ENCODE results near the gene BBS2. TPM values are rescaled to one million over a fixed set of nuclear protein-coding genes. Genes with fewer than 3 reads are reported as not detected.

BBS2 gene
- total RNA-seq, 2 experiments from 2014 or later: 13.9 to 18.3 TPM

- Histone ChIP-seq H3K79me2 (ENCODE audit: insufficient read depth, low read depth, low read length) (no peaks in the 10 kb centered on the region), H3K9me2 (ENCODE audit: insufficient read depth, low read length) (no peaks in the 10 kb centered on the region), H2AFZ (ENCODE audit: low read length) (no peak overlapping the region), H3K27ac (ENCODE audit: low read depth, low read length, poor library complexity, severe bottlenecking) (no peak overlapping the region), H3K9me3 (ENCODE audit: low read length) (no peaks in the 10 kb centered on the region), H4K20me1 (ENCODE audit: insufficient read depth, low read length) (no peaks in the 10 kb centered on the region), H3K4me3 (ENCODE audit: low read depth, low read length, poor library complexity, severe bottlenecking) (no peak overlapping the region), H3K4me2 (ENCODE audit: low read length) (no peak overlapping the region), H3K4me1 (ENCODE audit: insufficient read depth, low read length, poor library complexity, severe bottlenecking) (peaks cover 2% of the 10 kb centered on the region), H3K36me3 (ENCODE audit: insufficient read depth, low read length) (no peaks in the 10 kb centered on the region)
- ChIA-PET CTCF (ENCODE audit: unreplicated experiment) (no interaction called here), POLR2A (interaction anchor here (0.5 kb wide), 1 partner anchor 129 kb away, joined by 3 read pairs; no protein-coding TSS in a partner anchor)
- BruUV-seq (replicated peaks): no TSS peak
- DNase-seq (ENCODE audit: low spot score): no peak
- intact Hi-C loops (cut with micrococcal nuclease; ENCODE audit: unreplicated experiment): no loop called here
- TF ChIP-seq CTCF (conservative IDR thresholded peaks at IDR 0.05; ENCODE audit: low read length) (no peak), EZH2phosphoT487 (IDR thresholded peaks at IDR 0.05; ENCODE audit: borderline replicate concordance, low read depth, low read length) (no peak)
Measured at GRCh38 chr16:56542039-56542438, 22.2 kb upstream of the BBS2 start.

GRCh38 chr16:56539656-56540055, 19.8 kb upstream of the BBS2 start:
- Histone ChIP-seq H3K27ac (ENCODE audit: low read depth, low read length, poor library complexity, severe bottlenecking) (no peak overlapping the region), H3K9me3 (ENCODE audit: low read length) (no peaks in the 10 kb centered on the region), H3K79me2 (ENCODE audit: insufficient read depth, low read depth, low read length) (no peaks in the 10 kb centered on the region), H3K4me3 (ENCODE audit: low read depth, low read length, poor library complexity, severe bottlenecking) (no peak overlapping the region), H3K4me2 (ENCODE audit: low read length) (no peak overlapping the region), H3K4me1 (ENCODE audit: insufficient read depth, low read length, poor library complexity, severe bottlenecking) (no peaks in the 10 kb centered on the region), H3K9me2 (ENCODE audit: insufficient read depth, low read length) (no peaks in the 10 kb centered on the region), H2AFZ (ENCODE audit: low read length) (no peak overlapping the region), H3K36me3 (ENCODE audit: insufficient read depth, low read length) (no peaks in the 10 kb centered on the region), H4K20me1 (ENCODE audit: insufficient read depth, low read length) (no peaks in the 10 kb centered on the region)
- intact Hi-C loops (cut with micrococcal nuclease; ENCODE audit: unreplicated experiment): no loop called here
- POLR2A ChIA-PET: no interaction called here
- TF ChIP-seq CTCF (conservative IDR thresholded peaks at IDR 0.05; ENCODE audit: low read length): no peak
- no peak for TF ChIP-seq EZH2phosphoT487 (IDR thresholded peaks at IDR 0.05; ENCODE audit: borderline replicate concordance, low read depth, low read length)
- no peak for DNase-seq (ENCODE audit: low spot score)
- CTCF ChIA-PET (ENCODE audit: unreplicated experiment): no interaction called here
- BruUV-seq (replicated peaks): no TSS peak

- CTCF ChIA-PET (ENCODE audit: unreplicated experiment): no interaction called here
Measured at GRCh38 chr16:56538331-56538730, 18.5 kb upstream of the BBS2 start.

More at GRCh38 chr16:56538331-56538730, 18.5 kb upstream of the BBS2 start:
- no peaks in the 10 kb centered on the region for H3K4me1 ChIP-seq (ENCODE audit: insufficient read depth, low read length, poor library complexity, severe bottlenecking)
- H2AFZ ChIP-seq (ENCODE audit: low read length): no peak overlapping the region
- H3K9me2 ChIP-seq (ENCODE audit: insufficient read depth, low read length): no peaks in the 10 kb centered on the region
- no peaks in the 10 kb centered on the region for H3K79me2 ChIP-seq (ENCODE audit: insufficient read depth, low read depth, low read length)
- POLR2A ChIA-PET: interaction anchor here (0.7 kb wide), 2 partner anchors 17 to 105 kb away, joined by 3 to 6 read pairs; no protein-coding TSS in a partner anchor
- H3K36me3 ChIP-seq (ENCODE audit: insufficient read depth, low read length): no peaks in the 10 kb centered on the region
- TF ChIP-seq CTCF (conservative IDR thresholded peaks at IDR 0.05; ENCODE audit: low read length) (no peak), EZH2phosphoT487 (IDR thresholded peaks at IDR 0.05; ENCODE audit: borderline replicate concordance, low read depth, low read length) (no peak)
- no peak overlapping the region for H3K4me2 ChIP-seq (ENCODE audit: low read length)
- no peak overlapping the region for H3K27ac ChIP-seq (ENCODE audit: low read depth, low read length, poor library complexity, severe bottlenecking)
- no peaks in the 10 kb centered on the region for H4K20me1 ChIP-seq (ENCODE audit: insufficient read depth, low read length)
- intact Hi-C loops (cut with micrococcal nuclease; ENCODE audit: unreplicated experiment): no loop called here
- no peak overlapping the region for H3K4me3 ChIP-seq (ENCODE audit: low read depth, low read length, poor library complexity, severe bottlenecking)
- no peak for DNase-seq (ENCODE audit: low spot score)
- no TSS peak for BruUV-seq (replicated peaks)
- no peaks in the 10 kb centered on the region for H3K9me3 ChIP-seq (ENCODE audit: low read length)
